Dendritic cell treated with granulocyte-macrophage colony-stimulating factor and Interleukin-4, amounts not matched to agents 40 ng/mL and 50 ng/mL, for 4 days (primary cell): ENCODE results near the gene VGLL1.

Source experiments
- H3K27ac Mint-ChIP-seq: one replicate; pipeline ENCODE4 v1.8.0; 2022; ENCODE audit warnings: mild to moderate bottlenecking, mixed read lengths
- H3K27me3 Mint-ChIP-seq: one replicate; pipeline ENCODE4 v1.8.0; 2022; ENCODE audit warnings: mild to moderate bottlenecking, mixed read lengths
- H3K36me3 Mint-ChIP-seq: one replicate; pipeline ENCODE4 v1.8.0; 2022; ENCODE audit warnings: low read depth, mixed read lengths
- H3K4me1 Mint-ChIP-seq: one replicate; pipeline ENCODE4 v1.8.0; 2022; ENCODE audit warnings: low read depth, mixed read lengths
- H3K4me3 Mint-ChIP-seq: one replicate; pipeline ENCODE4 v1.8.0; 2022; ENCODE audit warnings: mild to moderate bottlenecking, moderate library complexity, mixed read lengths
- H3K9me3 Mint-ChIP-seq: one replicate; pipeline ENCODE4 v1.8.0; 2022; ENCODE audit warnings: mixed read lengths
- intact Hi-C: fragments of 100-400 bp; cut with micrococcal nuclease; formaldehyde crosslinking; loops from one replicate; pipeline ENCODE4 v1.15.0; 2022

VGLL1 gene

GRCh38 chrX:136585262-136585661, 53.2 kb downstream of the VGLL1 start:
- Mint-ChIP-seq H3K36me3 (no peaks in the 10 kb centered on the region), H3K9me3 (no peaks in the 10 kb centered on the region), H3K4me1 (peaks cover 6% of the 10 kb centered on the region), H3K27me3 (no peaks in the 10 kb centered on the region), H3K27ac (no peak overlapping the region), H3K4me3 (no peak overlapping the region)
- intact Hi-C loops = no loop called here

- intact Hi-C loops = no loop called here
- no peak overlapping the region for H3K4me3 Mint-ChIP-seq
- H3K27ac Mint-ChIP-seq = no peak overlapping the region
- peaks cover 6% of the 10 kb centered on the region for H3K4me1 Mint-ChIP-seq
- H3K9me3 Mint-ChIP-seq = no peaks in the 10 kb centered on the region
- no peaks in the 10 kb centered on the region for H3K36me3 Mint-ChIP-seq
- no peaks in the 10 kb centered on the region for H3K27me3 Mint-ChIP-seq
These were observed 53.9 kb downstream of the VGLL1 start for GRCh38 chrX:136585960-136586359.

- H3K4me3 Mint-ChIP-seq = no peak overlapping the region
- no peaks in the 10 kb centered on the region for H3K27me3 Mint-ChIP-seq
- H3K9me3 Mint-ChIP-seq = no peaks in the 10 kb centered on the region
- peaks cover 6% of the 10 kb centered on the region for H3K4me1 Mint-ChIP-seq
- H3K36me3 Mint-ChIP-seq = no peaks in the 10 kb centered on the region
- intact Hi-C loops = no loop called here
- H3K27ac Mint-ChIP-seq = no peak overlapping the region
These were observed 54.4 kb downstream of the VGLL1 start for GRCh38 chrX:136586386-136586785.

- no peaks in the 10 kb centered on the region for H3K27me3 Mint-ChIP-seq
- intact Hi-C loops = no loop called here
- H3K9me3 Mint-ChIP-seq = no peaks in the 10 kb centered on the region
- no peak overlapping the region for H3K4me3 Mint-ChIP-seq
- no peak overlapping the region for H3K27ac Mint-ChIP-seq
- H3K36me3 Mint-ChIP-seq = no peaks in the 10 kb centered on the region
- H3K4me1 Mint-ChIP-seq = peaks cover 6% of the 10 kb centered on the region
These were observed 55.5 kb downstream of the VGLL1 start for GRCh38 chrX:136587532-136587931.

GRCh38 chrX:136588036-136588435, 56.0 kb downstream of the VGLL1 start:
- Mint-ChIP-seq H3K27ac (no peak overlapping the region), H3K36me3 (no peaks in the 10 kb centered on the region)

GRCh38 chrX:136589966-136590365, 58.0 kb downstream of the VGLL1 start:
- intact Hi-C loops = no loop called here
- H3K27ac Mint-ChIP-seq = no peak overlapping the region
- no peaks in the 10 kb centered on the region for H3K36me3 Mint-ChIP-seq
- no peak overlapping the region for H3K4me3 Mint-ChIP-seq
- H3K9me3 Mint-ChIP-seq = no peaks in the 10 kb centered on the region
- H3K27me3 Mint-ChIP-seq = no peaks in the 10 kb centered on the region
- H3K4me1 Mint-ChIP-seq = peaks cover 6% of the 10 kb centered on the region

More at GRCh38 chrX:136588036-136588435, 56.0 kb downstream of the VGLL1 start:
- Mint-ChIP-seq H3K9me3 (no peaks in the 10 kb centered on the region), H3K4me3 (no peak overlapping the region), H3K4me1 (peaks cover 6% of the 10 kb centered on the region), H3K27me3 (no peaks in the 10 kb centered on the region)
- intact Hi-C loops = no loop called here

GRCh38 chrX:136597356-136597755, 65.3 kb downstream of the VGLL1 start:
- Mint-ChIP-seq H3K36me3 (no peaks in the 10 kb centered on the region), H3K4me1 (no peaks in the 10 kb centered on the region), H3K27ac (no peak overlapping the region), H3K9me3 (no peaks in the 10 kb centered on the region), H3K27me3 (no peaks in the 10 kb centered on the region), H3K4me3 (no peak overlapping the region)
- intact Hi-C loops = no loop called here

GRCh38 chrX:136597954-136598353, 65.9 kb downstream of the VGLL1 start:
- Mint-ChIP-seq H3K4me3 (no peak overlapping the region), H3K27me3 (no peaks in the 10 kb centered on the region), H3K36me3 (no peaks in the 10 kb centered on the region), H3K9me3 (no peaks in the 10 kb centered on the region), H3K27ac (no peak overlapping the region), H3K4me1 (no peaks in the 10 kb centered on the region)
- intact Hi-C loops = no loop called here

GRCh38 chrX:136598631-136599030, 66.6 kb downstream of the VGLL1 start:
- no peaks in the 10 kb centered on the region for H3K36me3 Mint-ChIP-seq
- H3K4me1 Mint-ChIP-seq = no peaks in the 10 kb centered on the region
- no peaks in the 10 kb centered on the region for H3K9me3 Mint-ChIP-seq
- H3K27me3 Mint-ChIP-seq = no peaks in the 10 kb centered on the region
- no peak overlapping the region for H3K27ac Mint-ChIP-seq
- H3K4me3 Mint-ChIP-seq = no peak overlapping the region
- intact Hi-C loops = no loop called here

- Mint-ChIP-seq H3K4me1 (no peaks in the 10 kb centered on the region), H3K4me3 (no peak overlapping the region), H3K9me3 (no peaks in the 10 kb centered on the region), H3K27ac (no peak overlapping the region), H3K36me3 (no peaks in the 10 kb centered on the region), H3K27me3 (no peaks in the 10 kb centered on the region)
- intact Hi-C loops = no loop called here
These were observed 68.0 kb downstream of the VGLL1 start for GRCh38 chrX:136600059-136600458.
